ENCODE results near the gene SERPINA4. TPM values are rescaled to one million over a fixed set of nuclear protein-coding genes. Genes with fewer than 3 reads are reported as not detected.

Gene SERPINA4
- total and polyA plus RNA-seq, 2 of the 8 experiments (the other 6 are each of a cell fraction or from before 2014, with no cell fraction given) = not detected

- TF ChIP-seq KDM4A (IDR thresholded peaks at IDR 0.05; ENCODE audit: low read depth, low read length, severe bottlenecking) (no peak), CREB1 (IDR thresholded peaks at IDR 0.05) (no peak), CHD1 (IDR thresholded peaks at IDR 0.05; ENCODE audit: low read depth, low read length) (no peak)
These were observed 54.8 kb downstream of the SERPINA4 start (continued) for GRCh38 chr14:94615823-94616570.

All from H1 (cell line).